Measurements from ENCODE around the gene GOLGA1. TPM values are rescaled to one million over a fixed set of nuclear protein-coding genes. Genes with fewer than 3 reads are reported as not detected.

GOLGA1 gene
- total RNA-seq, 1 experiment from 2014 or later: 14.1 TPM

- peak; percentile 83 for DNase-seq (ENCODE audit: low read depth)
- in situ Hi-C loops (cut with HindIII; ENCODE audit: low pct_unique_long_range_greater_than_20kb, low sequenced_read_pairs): no loop called here
These were observed 72.1 kb downstream of the GOLGA1 start for GRCh38 chr9:124868511-124869465.

- in situ Hi-C loops (cut with HindIII; ENCODE audit: low pct_unique_long_range_greater_than_20kb, low sequenced_read_pairs): no loop called here
These were observed 77.5 kb downstream of the GOLGA1 start for GRCh38 chr9:124863371-124863871.

GRCh38 chr9:124861342-124862229 lies 79.3 kb downstream of the GOLGA1 start, which contains the start of the genes ARPC5L and RPL35:
TSS of gene ARPC5L (plus strand) at chr9:124862130. CDS start at chr9:124869291, 7,161 bp downstream.
TSS of gene RPL35 (minus strand) at chr9:124861957. CDS start at chr9:124861912, 45 bp downstream.
- in situ Hi-C loops (cut with HindIII; ENCODE audit: low pct_unique_long_range_greater_than_20kb, low sequenced_read_pairs): no loop called here
- peak; percentile 90 for DNase-seq (ENCODE audit: low read depth)

More at GRCh38 chr9:124863371-124863871, 77.5 kb downstream of the GOLGA1 start:
- DNase-seq (ENCODE audit: low read depth): peak; percentile 15

- no peak for DNase-seq (ENCODE audit: low read depth)
- in situ Hi-C loops (cut with HindIII; ENCODE audit: low pct_unique_long_range_greater_than_20kb, low sequenced_read_pairs): no loop called here
These were observed 80.1 kb downstream of the GOLGA1 start for GRCh38 chr9:124860582-124861341.

GRCh38 chr9:124859803-124860581 lies 80.9 kb downstream of the GOLGA1 start:
- in situ Hi-C loops (cut with HindIII; ENCODE audit: low pct_unique_long_range_greater_than_20kb, low sequenced_read_pairs): no loop called here
- DNase-seq (ENCODE audit: low read depth): no peak

GRCh38 chr9:124858330-124859046 lies 82.4 kb downstream of the GOLGA1 start:
- in situ Hi-C loops (cut with HindIII; ENCODE audit: low pct_unique_long_range_greater_than_20kb, low sequenced_read_pairs): no loop called here
- DNase-seq (ENCODE audit: low read depth): no peak

GRCh38 chr9:124857533-124858162 lies 83.2 kb downstream of the GOLGA1 start:
- in situ Hi-C loops (cut with HindIII; ENCODE audit: low pct_unique_long_range_greater_than_20kb, low sequenced_read_pairs): no loop called here
- no peak for DNase-seq (ENCODE audit: low read depth)

- in situ Hi-C loops (cut with HindIII; ENCODE audit: low pct_unique_long_range_greater_than_20kb, low sequenced_read_pairs): no loop called here
- DNase-seq (ENCODE audit: low read depth): peak; percentile 27
These were observed 84.7 kb downstream of the GOLGA1 start for GRCh38 chr9:124855944-124856765.

GRCh38 chr9:124855566-124855943 lies 85.3 kb downstream of the GOLGA1 start:
- in situ Hi-C loops (cut with HindIII; ENCODE audit: low pct_unique_long_range_greater_than_20kb, low sequenced_read_pairs): no loop called here
- no peak for DNase-seq (ENCODE audit: low read depth)

GRCh38 chr9:124854822-124855221 lies 86.1 kb downstream of the GOLGA1 start:
- in situ Hi-C loops (cut with HindIII; ENCODE audit: low pct_unique_long_range_greater_than_20kb, low sequenced_read_pairs): no loop called here
- no peak for DNase-seq (ENCODE audit: low read depth)

- in situ Hi-C loops (cut with HindIII; ENCODE audit: low pct_unique_long_range_greater_than_20kb, low sequenced_read_pairs): no loop called here
- DNase-seq (ENCODE audit: low read depth): no peak
These were observed 86.7 kb downstream of the GOLGA1 start for GRCh38 chr9:124854161-124854560.

- no peak for DNase-seq (ENCODE audit: low read depth)
- in situ Hi-C loops (cut with HindIII; ENCODE audit: low pct_unique_long_range_greater_than_20kb, low sequenced_read_pairs): no loop called here
These were observed 87.2 kb downstream of the GOLGA1 start for GRCh38 chr9:124853605-124854143.

GRCh38 chr9:124852829-124853531 lies 87.9 kb downstream of the GOLGA1 start, which contains the start of gene WDR38:
TSS of gene WDR38 (plus strand) at chr9:124853460. CDS start at chr9:124853532, 72 bp downstream.
- peak; percentile 80 for DNase-seq (ENCODE audit: low read depth)
- in situ Hi-C loops (cut with HindIII; ENCODE audit: low pct_unique_long_range_greater_than_20kb, low sequenced_read_pairs): no loop called here

- no peak for DNase-seq (ENCODE audit: low read depth)
- in situ Hi-C loops (cut with HindIII; ENCODE audit: low pct_unique_long_range_greater_than_20kb, low sequenced_read_pairs): no loop called here
These were observed 88.6 kb downstream of the GOLGA1 start for GRCh38 chr9:124852121-124852828.
